HG02759 (cell line): Measurements from ENCODE around the gene COL19A1.
A peak's percentile ranks its signal among the peaks of the same experiment; 100 is the strongest.
"Not testable (repeated sequence)": the region's sequence is repeated elsewhere in the genome, so short reads cannot be mapped to it uniquely, and the experiment has no call there.

Source experiments
- ATAC-seq: cut with Tn5 transposase; IDR thresholded peaks from one replicate; pipeline ENCODE4 v1.9.1; 2021; ENCODE audit warnings: mild to moderate bottlenecking, moderate library complexity; ENCODE audit not compliant: unreplicated experiment

COL19A1 gene

GRCh38 chr6:69953491-69953890, 87.1 kb downstream of the COL19A1 start:
- no peak for ATAC-seq

DNA sequence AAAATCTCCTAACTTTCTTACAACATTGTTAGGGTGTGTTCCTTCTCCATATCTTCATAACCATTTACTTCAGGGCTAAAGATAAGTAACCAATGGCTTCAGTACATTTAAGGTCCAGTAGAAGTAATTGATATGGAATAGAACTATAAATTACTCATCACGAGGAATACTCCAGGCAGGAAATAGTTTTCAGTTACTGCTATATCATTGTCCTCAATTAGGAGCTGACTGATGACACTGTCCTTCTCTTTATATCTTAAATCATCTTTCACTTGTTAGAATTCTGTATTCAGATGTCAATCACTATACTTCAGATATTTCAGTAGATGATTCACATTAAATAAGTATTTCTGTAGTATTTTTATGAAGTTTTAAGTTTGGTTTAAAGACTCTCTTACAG, 88.4 kb downstream of the COL19A1 start:
- ATAC-seq: no peak

DNA sequence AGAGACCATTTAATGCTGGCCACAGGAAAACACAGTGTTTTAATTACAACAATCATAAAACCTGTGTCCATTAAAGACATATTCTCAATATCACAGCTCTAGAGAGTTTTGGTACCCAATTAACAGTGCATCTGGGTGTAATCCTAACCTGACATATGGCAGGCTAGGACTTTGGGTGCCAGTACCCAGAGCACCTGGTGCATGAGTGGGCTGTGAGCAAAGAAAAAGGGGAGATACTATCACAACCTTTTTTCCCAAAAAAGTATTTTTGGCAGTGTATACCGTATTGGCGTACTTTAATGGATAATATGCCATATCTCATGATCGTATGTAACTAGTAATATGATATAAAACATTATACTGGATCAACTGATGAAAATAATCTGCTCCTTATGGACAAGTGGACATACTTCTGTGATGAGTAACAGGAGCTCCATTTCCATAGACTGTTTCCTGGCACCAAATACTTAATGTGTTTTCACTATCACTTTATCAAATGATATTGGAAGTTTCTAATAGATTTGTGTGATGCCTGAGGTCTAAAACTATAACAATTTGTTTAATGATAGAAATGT, 91.7 kb downstream of the COL19A1 start:
- no peak for ATAC-seq

GRCh38 chr6:69958978-69959377, 92.6 kb downstream of the COL19A1 start:
- no peak for ATAC-seq

GRCh38 chr6:69965974-69966373, 99.6 kb downstream of the COL19A1 start:
- not testable (repeated sequence) for ATAC-seq

DNA sequence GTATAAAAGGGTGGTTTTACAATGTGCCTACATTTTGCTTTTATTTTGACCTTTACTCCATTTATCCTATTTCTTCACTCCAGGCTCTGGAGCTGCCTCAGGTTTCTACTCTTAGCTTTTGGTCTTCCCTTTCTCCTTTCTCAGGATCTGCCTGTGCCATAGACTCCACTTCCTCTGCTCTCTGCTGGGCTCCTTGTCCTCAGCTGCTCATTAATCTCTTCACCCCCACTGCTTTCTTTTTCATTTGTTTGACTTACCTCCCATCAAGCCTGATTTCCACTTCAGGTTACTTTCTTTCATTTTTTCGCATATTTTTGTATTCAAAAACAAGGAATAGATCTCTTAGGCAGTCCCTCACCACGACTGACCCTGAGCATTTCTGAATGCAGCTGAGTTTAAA, 106.8 kb downstream of the COL19A1 start:
- ATAC-seq: no peak

GRCh38 chr6:69973763-69974162, 107.4 kb downstream of the COL19A1 start:
- no peak for ATAC-seq

DNA sequence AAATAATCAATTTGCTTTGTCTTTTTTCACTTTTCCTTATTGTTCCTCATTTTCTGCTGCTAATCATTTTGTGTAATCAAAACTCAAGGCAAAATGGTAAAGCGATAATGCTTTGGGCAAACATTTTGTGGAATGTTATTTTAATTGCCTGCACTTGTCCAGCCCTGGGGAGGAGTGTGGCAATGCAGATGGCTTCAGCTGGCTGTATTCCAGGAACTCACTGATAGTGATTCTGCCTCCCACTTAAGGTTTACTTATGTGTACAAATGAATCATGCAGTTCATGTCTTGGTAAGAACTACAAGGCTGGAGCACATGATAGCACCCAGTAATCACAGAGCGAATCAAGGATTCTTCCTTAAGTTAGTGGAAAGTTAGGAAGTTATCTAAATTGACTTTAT, 107.8 kb downstream of the COL19A1 start:
- ATAC-seq: no peak

DNA sequence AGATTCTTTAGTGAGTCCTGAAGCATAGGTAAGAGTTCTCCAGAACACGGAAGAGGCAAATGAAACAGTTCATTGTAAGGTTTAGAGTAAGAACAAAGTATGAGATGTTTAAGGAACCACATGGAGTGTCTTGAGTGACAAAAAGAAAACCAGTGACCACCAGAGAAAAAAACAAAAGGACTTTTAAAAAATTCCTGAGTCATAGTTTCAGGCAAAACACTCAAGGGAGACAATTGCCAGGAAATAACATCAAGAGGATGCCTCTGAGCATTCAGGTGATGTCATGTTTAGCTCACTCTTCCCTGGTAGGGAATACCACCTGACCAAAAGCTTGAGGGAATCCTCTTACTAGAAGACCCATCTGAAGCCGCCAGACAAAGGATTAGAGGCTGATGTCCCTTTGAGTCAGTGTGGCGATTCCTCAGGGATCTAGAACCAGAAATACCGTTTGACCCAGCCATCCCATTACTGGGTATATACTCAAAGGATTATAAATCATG, 110.3 kb downstream of the COL19A1 start:
- ATAC-seq: no peak

GRCh38 chr6:69980624-69981023, 114.3 kb downstream of the COL19A1 start:
- no peak for ATAC-seq

DNA sequence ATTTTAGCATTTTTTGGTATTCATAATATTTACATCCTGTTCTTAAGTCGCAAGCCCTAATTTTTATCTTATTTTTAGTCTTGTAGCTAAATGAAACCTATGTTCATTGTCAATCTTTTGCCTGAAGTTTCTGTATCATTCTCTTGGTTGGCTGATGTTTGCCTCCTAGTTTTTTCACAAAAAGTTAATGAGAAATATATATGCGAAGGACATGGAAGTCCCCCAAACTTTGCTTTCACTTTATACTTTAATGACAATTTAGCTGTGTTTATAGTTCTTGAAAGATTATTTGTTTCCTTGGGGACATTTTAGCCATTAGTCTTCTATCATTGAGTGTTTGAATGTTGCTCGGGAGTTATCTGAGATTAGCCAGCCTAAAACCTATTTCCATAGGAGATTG, 118.2 kb downstream of the COL19A1 start:
- ATAC-seq: no peak

GRCh38 chr6:69985180-69985579, 118.8 kb downstream of the COL19A1 start:
- peak; percentile 74 for ATAC-seq

DNA sequence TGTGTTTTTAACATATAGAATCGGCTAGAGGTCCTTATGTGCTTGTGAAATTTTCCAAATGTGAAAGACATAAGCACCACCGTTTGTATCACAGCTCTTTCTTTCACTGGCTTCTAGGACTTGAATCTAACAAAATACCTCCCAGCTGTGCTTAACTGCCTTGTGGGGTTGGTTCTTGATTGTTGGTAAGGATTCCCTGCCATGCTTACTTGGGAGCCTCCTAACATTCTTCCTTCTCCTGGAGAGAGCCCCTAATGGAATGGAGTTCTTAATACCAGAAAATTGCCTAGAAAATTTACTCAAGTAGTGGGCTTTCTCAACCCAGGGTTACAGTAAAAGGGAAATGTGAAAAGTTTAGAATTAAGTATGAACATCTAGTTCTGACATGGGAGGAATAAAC, 121.2 kb downstream of the COL19A1 start:
- no peak for ATAC-seq

- ATAC-seq: peak; percentile 55
Observed at GRCh38 chr6:69988458-69989126, 122.2 kb downstream of the COL19A1 start.

DNA sequence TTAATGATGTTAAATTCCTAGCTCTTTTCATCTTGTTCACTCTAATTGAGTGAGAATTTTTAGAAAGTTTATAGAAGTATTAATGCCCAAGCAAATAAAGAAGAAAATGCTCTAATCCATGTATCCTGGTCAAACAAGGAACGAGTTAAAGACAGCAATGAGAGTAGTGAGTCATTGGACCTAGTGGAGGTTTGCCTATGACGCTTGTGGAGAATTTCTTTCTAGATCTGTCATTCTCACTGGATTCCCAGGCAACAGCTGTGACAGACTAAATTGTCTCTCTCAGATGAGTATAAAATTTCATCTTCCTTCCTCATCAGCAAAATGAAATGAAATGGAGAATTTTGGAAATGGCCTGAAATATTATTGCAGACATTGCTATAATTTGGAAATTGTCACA, 127.9 kb downstream of the COL19A1 start:
- no peak for ATAC-seq

GRCh38 chr6:70008189-70008588, 141.8 kb downstream of the COL19A1 start:
- no peak for ATAC-seq

DNA sequence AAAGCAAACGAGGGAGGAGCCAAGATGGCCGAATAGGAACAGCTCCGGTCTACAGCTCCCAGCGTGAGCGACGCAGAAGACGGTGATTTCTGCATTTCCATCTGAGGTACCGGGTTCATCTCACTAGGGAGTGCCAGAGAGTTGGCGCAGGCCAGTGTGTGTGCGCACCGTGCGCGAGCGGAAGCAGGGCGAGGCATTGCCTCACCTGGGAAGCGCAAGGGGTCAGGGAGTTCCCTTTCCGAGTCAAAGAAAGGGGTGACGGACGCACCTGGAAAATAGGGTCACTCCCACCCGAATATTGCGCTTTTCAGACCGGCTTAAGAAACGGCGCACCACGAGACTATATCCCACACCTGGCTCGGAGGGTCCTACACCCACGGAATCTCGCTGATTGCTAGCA, 144.0 kb downstream of the COL19A1 start:
- ATAC-seq: not testable (repeated sequence)

GRCh38 chr6:70023201-70023600, 156.8 kb downstream of the COL19A1 start:
- ATAC-seq: not testable (repeated sequence)

- no peak for ATAC-seq
Observed at GRCh38 chr6:70028246-70028645, 161.9 kb downstream of the COL19A1 start.

GRCh38 chr6:70028926-70029325, 162.6 kb downstream of the COL19A1 start:
- ATAC-seq: no peak

DNA sequence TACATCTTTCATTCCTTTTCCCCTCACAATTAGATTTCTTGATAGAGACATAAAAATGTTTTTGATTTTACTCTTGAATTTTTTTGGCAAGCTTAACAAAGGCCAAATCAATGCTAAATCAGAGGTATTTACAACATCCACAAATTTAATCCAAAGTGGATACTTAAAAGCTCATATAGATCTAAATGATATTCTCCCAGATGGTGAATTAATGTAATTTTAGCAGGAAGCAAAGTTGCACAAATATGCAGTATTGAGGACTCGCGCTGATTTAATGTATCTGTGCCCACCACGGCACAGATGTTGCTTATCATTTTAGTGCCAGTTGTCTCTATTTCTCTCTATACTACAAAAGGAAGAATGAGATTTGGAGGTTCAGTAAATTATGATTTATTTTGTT, 167.4 kb downstream of the COL19A1 start:
- ATAC-seq: no peak

- no peak for ATAC-seq
Observed at GRCh38 chr6:70037445-70037844, 171.1 kb downstream of the COL19A1 start.

GRCh38 chr6:70040766-70041165, 174.4 kb downstream of the COL19A1 start:
- no peak for ATAC-seq
